Glutamatergic neuron (in vitro differentiated cells): Measurements from ENCODE around the gene CRNN. TPM values are rescaled to one million over a fixed set of nuclear protein-coding genes. Genes with fewer than 3 reads are reported as not detected.

Experiments used
- DNase-seq: peaks from one replicate; pipeline ENCODE4 v3.0.0; 2022
- H3K27ac Mint-ChIP-seq: one replicate; pipeline ENCODE4 v1.8.0; 2020; ENCODE audit warnings: mild to moderate bottlenecking, mixed read lengths, inconsistent platforms; ENCODE audit not compliant: unreplicated experiment
- H3K27me3 Mint-ChIP-seq: one replicate; pipeline ENCODE4 v1.8.0; 2020; ENCODE audit warnings: mild to moderate bottlenecking, moderate library complexity, mixed read lengths, inconsistent platforms; ENCODE audit not compliant: unreplicated experiment
- H3K36me3 Mint-ChIP-seq: one replicate; pipeline ENCODE4 v1.8.0; 2020; ENCODE audit warnings: mild to moderate bottlenecking, mixed read lengths, inconsistent platforms; ENCODE audit not compliant: unreplicated experiment
- H3K4me1 Mint-ChIP-seq: one replicate; pipeline ENCODE4 v1.8.0; 2020; ENCODE audit warnings: mild to moderate bottlenecking, low read depth, mixed read lengths, inconsistent platforms; ENCODE audit not compliant: unreplicated experiment
- H3K4me3 Mint-ChIP-seq: one replicate; pipeline ENCODE4 v1.8.0; 2020; ENCODE audit warnings: mild to moderate bottlenecking, mixed read lengths, inconsistent platforms; ENCODE audit not compliant: unreplicated experiment
- H3K9me3 Mint-ChIP-seq: one replicate; pipeline ENCODE4 v1.8.0; 2020; ENCODE audit warnings: mild to moderate bottlenecking, moderate library complexity, mixed read lengths, inconsistent platforms; ENCODE audit not compliant: unreplicated experiment
- total RNA-seq: library from RNA; stranded (reverse); fragmentation: NEBNext Ultra II Directional; extraction: Animal tissue kit (Norgen Biotek cat#: 25700); gene quantifications from one replicate; pipeline ENCODE4 v1.2.1, GENCODE V29; 2021; ENCODE audit not compliant: unreplicated experiment
- TF ChIP-seq, protein P1 (sequence below): fragments of 200-600 bp; sonication (generic); IDR thresholded peaks from one replicate; pipeline ENCODE4 v1.5.0; 2021; ENCODE audit not compliant: partially characterized antibody, unreplicated experiment

The CRNN gene
- total RNA-seq, 1 donor from 2014 or later = not detected

DNA sequence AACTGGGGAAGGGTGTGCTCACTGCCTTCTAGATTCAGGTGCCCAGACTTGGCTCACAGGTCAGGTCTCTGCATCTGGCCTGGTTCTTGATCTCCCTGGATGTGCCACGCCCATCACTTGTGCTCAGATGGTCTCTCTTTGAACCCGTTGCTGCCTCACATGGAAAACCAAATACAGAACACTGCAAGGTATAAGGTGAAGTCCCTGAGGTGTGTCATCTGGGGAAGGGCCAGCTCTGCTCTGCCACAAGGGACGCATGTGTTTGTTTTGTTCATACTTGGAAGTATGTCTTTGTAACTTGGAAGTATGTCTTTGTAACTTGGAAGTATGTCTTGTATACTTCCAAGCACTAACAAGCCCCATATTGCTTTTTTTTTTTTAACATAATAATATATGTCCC lies 13.4 kb upstream of the CRNN start:
- Mint-ChIP-seq H3K4me1 (no peaks in the 10 kb centered on the region), H3K36me3 (peaks cover 10% of the 10 kb centered on the region), H3K9me3 (no peaks in the 10 kb centered on the region), H3K27ac (no peak overlapping the region), H3K27me3 (no peaks in the 10 kb centered on the region), H3K4me3 (no peak overlapping the region)
- no peak for DNase-seq
- TF ChIP-seq, protein P1, sequence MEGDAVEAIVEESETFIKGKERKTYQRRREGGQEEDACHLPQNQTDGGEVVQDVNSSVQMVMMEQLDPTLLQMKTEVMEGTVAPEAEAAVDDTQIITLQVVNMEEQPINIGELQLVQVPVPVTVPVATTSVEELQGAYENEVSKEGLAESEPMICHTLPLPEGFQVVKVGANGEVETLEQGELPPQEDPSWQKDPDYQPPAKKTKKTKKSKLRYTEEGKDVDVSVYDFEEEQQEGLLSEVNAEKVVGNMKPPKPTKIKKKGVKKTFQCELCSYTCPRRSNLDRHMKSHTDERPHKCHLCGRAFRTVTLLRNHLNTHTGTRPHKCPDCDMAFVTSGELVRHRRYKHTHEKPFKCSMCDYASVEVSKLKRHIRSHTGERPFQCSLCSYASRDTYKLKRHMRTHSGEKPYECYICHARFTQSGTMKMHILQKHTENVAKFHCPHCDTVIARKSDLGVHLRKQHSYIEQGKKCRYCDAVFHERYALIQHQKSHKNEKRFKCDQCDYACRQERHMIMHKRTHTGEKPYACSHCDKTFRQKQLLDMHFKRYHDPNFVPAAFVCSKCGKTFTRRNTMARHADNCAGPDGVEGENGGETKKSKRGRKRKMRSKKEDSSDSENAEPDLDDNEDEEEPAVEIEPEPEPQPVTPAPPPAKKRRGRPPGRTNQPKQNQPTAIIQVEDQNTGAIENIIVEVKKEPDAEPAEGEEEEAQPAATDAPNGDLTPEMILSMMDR = no peak

DNA sequence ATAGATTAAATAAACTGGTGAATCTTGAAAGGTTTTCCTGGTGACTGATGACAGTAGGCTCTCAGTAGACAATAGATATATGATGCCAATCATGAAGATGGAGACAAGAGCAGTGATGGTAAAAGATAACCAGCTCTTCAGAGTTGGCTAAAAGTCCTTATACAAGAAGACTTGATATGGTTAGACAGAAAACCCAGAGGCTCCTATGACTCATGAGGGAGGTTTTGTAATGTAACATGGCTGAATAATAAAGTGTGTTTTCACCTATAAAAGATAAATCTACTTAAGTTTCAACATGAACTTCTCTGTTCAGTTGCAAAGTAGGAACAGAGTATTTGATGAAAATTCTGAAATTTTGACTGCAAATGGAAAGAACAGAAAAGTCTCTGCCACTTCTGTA lies 12.7 kb upstream of the CRNN start:
- DNase-seq = no peak
- Mint-ChIP-seq H3K27me3 (no peaks in the 10 kb centered on the region), H3K27ac (no peak overlapping the region), H3K4me1 (no peaks in the 10 kb centered on the region), H3K36me3 (peaks cover 10% of the 10 kb centered on the region), H3K4me3 (no peak overlapping the region), H3K9me3 (no peaks in the 10 kb centered on the region)
- TF ChIP-seq, protein P1 = no peak

DNA sequence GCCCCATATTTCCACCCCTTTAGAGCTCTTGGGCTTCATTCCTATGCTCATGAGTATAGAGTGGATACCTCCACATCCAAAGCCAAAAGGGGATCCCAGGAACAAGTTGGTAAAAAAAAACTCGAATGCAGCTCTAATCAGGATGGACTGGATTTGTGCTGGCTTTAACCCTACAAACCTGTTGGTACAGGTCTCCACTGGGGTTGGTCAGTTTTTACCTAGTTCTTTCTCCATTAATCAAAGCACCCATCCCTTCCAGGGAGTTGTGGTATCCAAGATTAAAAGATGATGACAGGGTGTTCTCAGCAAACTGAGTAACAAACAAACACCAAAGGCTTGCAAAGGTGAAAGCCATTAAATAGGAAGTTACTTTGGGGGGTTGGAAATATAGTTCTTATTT lies 5.9 kb upstream of the CRNN start:
- no peak overlapping the region for H3K4me3 Mint-ChIP-seq
- H3K27ac Mint-ChIP-seq = no peak overlapping the region
- peaks cover 10% of the 10 kb centered on the region for H3K36me3 Mint-ChIP-seq
- H3K4me1 Mint-ChIP-seq = no peaks in the 10 kb centered on the region
- DNase-seq = no peak
- peaks cover 3% of the 10 kb centered on the region for H3K27me3 Mint-ChIP-seq
- peaks cover 2% of the 10 kb centered on the region for H3K9me3 Mint-ChIP-seq
- TF ChIP-seq, protein P1 = no peak

DNA sequence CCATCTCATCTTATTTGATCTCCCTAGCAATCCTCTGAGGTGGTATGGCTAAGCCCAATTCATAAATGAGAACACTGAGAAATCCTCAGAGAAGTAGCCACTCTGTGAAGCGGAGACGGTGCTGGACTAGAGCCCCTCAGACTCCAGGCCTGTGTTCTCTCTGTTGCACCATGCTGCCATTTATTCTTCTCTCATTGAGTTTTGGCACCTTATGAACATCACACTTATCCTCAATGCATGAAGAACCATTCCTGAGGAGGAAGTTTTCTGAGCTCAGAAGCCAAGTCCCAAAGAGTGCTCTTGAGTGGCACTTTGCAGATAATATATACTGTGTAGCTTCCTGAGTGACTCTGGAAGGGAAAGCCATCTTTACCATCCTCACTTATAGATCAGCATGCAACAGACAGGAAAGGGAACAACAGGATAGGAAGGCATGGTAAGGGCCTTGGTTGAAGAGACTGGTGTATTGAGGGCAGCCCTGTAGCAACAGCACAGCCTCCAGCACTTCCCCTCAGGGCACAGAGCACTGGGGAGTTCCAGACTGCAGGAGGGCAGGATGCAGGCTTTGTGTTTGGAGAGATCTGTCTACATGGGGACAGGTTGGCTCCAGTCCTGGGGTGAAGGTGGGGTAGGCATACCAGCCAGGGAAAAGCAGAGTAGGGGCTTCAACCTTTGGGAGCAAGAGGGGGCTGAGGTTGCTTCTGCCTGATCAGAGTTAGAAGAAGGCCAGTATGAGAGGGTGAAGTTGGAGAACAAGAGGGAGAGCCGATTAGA lies 1.6 kb upstream of the CRNN start:
- Mint-ChIP-seq H3K36me3 (no peaks in the 10 kb centered on the region), H3K9me3 (peaks cover 3% of the 10 kb centered on the region)

DNA sequence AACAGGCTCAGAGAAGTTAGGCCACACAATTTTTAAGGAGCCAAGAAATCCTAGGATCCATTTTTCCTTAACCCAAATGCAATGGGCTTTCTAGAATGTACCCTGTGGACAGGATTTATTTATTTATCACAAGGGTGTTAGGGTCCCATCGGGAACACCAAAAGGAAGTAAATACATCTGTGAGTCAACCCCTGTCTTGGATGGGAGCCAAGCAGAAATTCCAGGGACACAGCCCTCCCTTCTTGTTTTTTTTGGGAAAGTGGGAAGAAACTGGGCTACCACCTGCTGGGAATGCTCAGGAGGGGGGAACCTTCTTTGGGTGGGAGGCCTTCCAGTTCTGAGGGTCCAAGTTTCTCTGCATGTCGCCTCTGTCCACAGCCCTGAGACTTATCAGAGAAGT lies 1.3 kb downstream of the CRNN start:
- Mint-ChIP-seq H3K36me3 (no peaks in the 10 kb centered on the region), H3K27ac (no peak overlapping the region), H3K27me3 (peaks cover 7% of the 10 kb centered on the region), H3K4me1 (peaks cover 19% of the 10 kb centered on the region), H3K4me3 (no peak overlapping the region), H3K9me3 (peaks cover 3% of the 10 kb centered on the region)
- TF ChIP-seq, protein P1 = no peak
- no peak for DNase-seq

More for the DNA sequence above, 1.6 kb upstream of the CRNN start:
- no peak overlapping the region for H3K4me3 Mint-ChIP-seq
- peaks cover 5% of the 10 kb centered on the region for H3K27me3 Mint-ChIP-seq
- no peak for DNase-seq
- TF ChIP-seq, protein P1 = no peak
- H3K27ac Mint-ChIP-seq = no peak overlapping the region
- peaks cover 16% of the 10 kb centered on the region for H3K4me1 Mint-ChIP-seq
